Measurements from ENCODE around the gene EIF4E2. TPM values are rescaled to one million over a fixed set of nuclear protein-coding genes. Genes with fewer than 3 reads are reported as not detected.

EIF4E2 gene
- total and polyA plus RNA-seq, 9 donors = 18.6 to 111 (median 42.8) TPM

DNA sequence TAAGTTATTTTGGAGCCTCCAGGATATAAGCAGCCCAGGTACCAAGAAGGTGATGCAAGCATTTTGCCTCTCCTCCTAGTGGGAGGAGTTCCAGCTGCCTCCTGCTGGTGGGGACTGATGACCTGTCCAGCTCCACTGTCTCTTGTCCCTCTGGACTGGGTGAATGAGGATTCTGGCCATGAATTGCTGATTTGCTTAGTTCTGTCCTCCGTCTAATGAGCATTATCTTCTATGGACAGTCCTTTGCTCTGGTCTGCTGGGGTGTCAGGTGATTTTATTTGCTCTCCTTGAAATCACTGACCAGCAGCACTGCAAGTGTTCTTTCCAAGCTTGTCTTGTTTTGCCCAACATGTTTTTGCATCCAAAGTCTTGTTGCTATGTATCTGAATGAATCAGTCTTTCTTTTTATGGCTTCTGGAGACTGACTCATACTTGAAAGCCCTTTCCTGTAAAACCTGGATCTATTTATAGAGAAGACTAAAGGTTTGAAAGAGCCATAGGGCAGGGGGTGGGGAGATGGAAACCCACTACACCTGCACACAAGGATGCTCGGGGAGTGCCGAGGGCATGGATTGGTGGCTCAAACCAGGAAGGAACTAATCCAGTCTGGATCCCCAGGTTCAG is 42.4 kb downstream of the EIF4E2 start:
- H3K27me3 ChIP-seq = no peaks in the 10 kb centered on the region
- H3K9me3 ChIP-seq = no peaks in the 10 kb centered on the region
- WGBS, 3 donors = 84 to 92% (median 92%) methylated on average over 3 of the region's 3 CpGs
- DNase-seq = no peak
- no peak overlapping the region for H3K4me3 ChIP-seq
- H3K27ac ChIP-seq = no peak overlapping the region
- intact Hi-C loops (cut with DNase I) = no loop called here
- TF ChIP-seq, protein P1, sequence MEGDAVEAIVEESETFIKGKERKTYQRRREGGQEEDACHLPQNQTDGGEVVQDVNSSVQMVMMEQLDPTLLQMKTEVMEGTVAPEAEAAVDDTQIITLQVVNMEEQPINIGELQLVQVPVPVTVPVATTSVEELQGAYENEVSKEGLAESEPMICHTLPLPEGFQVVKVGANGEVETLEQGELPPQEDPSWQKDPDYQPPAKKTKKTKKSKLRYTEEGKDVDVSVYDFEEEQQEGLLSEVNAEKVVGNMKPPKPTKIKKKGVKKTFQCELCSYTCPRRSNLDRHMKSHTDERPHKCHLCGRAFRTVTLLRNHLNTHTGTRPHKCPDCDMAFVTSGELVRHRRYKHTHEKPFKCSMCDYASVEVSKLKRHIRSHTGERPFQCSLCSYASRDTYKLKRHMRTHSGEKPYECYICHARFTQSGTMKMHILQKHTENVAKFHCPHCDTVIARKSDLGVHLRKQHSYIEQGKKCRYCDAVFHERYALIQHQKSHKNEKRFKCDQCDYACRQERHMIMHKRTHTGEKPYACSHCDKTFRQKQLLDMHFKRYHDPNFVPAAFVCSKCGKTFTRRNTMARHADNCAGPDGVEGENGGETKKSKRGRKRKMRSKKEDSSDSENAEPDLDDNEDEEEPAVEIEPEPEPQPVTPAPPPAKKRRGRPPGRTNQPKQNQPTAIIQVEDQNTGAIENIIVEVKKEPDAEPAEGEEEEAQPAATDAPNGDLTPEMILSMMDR (IDR thresholded peaks at IDR 0.05) = no peak
- TF ChIP-seq POLR2A (IDR thresholded peaks at IDR 0.05) (no peak), EP300 (IDR thresholded peaks at IDR 0.05) (no peak)
- H3K36me3 ChIP-seq = no peaks in the 10 kb centered on the region
- no peaks in the 10 kb centered on the region for H3K4me1 ChIP-seq (ENCODE audit: insufficient read depth)

DNA sequence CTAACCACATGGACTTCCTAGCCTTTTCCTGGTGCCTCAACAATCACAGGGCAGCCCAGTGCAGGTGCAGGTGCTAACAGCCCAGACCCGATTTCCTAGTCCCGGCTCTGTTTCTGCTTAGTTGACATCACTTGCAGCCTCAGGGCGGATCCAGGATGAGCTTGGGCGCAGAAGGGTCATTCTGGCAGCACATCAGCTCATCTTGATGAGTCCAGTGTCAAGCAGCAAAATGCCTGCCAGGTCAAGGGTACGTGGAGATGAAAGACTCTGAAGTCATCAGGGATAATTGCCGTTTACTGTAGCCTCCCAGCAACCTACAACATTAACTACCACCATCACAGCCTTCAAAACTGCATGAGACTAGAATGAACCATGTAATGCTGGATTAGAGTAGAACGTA is 43.5 kb downstream of the EIF4E2 start:
- TF ChIP-seq POLR2A (IDR thresholded peaks at IDR 0.05) (no peak), EP300 (IDR thresholded peaks at IDR 0.05) (no peak)
- TF ChIP-seq, protein P1 (IDR thresholded peaks at IDR 0.05) = no peak
- WGBS, 3 donors = 84 to 92% (median 90%) methylated on average over 7 of the region's 7 CpGs
- intact Hi-C loops (cut with DNase I) = no loop called here
- Histone ChIP-seq H3K9me3 (no peaks in the 10 kb centered on the region), H3K36me3 (no peaks in the 10 kb centered on the region), H3K4me1 (ENCODE audit: insufficient read depth) (no peaks in the 10 kb centered on the region), H3K27me3 (no peaks in the 10 kb centered on the region), H3K27ac (no peak overlapping the region), H3K4me3 (no peak overlapping the region)
- no peak for DNase-seq

DNA sequence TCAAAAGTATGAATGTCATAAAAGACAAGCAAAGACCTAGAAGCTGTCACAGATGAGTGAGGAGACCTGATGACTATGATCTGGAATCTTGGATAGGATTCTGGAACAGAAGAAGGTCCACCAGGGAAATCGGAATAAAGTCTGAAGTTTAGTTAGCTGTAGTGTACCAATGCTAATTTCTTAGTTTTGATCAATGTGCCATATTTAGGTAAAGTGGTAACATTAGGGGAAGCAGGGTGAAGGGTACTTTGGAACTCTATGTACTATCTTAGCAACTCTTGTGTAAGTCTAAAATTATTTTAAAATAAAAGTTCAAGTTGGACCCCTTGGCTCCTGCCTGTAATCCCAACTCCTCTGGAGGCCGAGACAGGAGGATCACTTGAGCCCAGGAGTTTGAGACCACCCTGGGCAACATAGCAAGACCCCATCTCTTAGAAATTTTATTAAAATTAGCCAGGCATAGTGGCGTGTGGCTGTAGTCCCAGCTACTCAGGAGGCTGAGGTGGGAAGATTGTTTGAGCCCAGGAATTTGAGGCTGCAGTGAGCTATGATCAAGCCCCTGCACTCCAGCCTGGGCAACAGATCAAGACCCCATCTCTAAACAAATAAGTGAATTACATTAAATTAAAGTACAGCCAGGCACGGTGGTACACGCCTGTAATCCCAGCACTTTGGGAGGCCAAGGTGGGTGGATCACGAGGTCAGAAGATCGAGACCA is 47.0 kb downstream of the EIF4E2 start:
- Histone ChIP-seq H3K4me3 (no peak overlapping the region), H3K36me3 (no peaks in the 10 kb centered on the region), H3K9me3 (no peaks in the 10 kb centered on the region), H3K27ac (no peak overlapping the region), H3K27me3 (no peaks in the 10 kb centered on the region), H3K4me1 (ENCODE audit: insufficient read depth) (no peaks in the 10 kb centered on the region)
- TF ChIP-seq, protein P1 (IDR thresholded peaks at IDR 0.05) = no peak
- no peak for TF ChIP-seq EP300 (IDR thresholded peaks at IDR 0.05)
- no peak for TF ChIP-seq POLR2A (IDR thresholded peaks at IDR 0.05)
- WGBS, 3 donors = 81 to 96% (median 91%) methylated on average over 7 of the region's 7 CpGs
- DNase-seq = no peak
- intact Hi-C loops (cut with DNase I) = no loop called here

DNA sequence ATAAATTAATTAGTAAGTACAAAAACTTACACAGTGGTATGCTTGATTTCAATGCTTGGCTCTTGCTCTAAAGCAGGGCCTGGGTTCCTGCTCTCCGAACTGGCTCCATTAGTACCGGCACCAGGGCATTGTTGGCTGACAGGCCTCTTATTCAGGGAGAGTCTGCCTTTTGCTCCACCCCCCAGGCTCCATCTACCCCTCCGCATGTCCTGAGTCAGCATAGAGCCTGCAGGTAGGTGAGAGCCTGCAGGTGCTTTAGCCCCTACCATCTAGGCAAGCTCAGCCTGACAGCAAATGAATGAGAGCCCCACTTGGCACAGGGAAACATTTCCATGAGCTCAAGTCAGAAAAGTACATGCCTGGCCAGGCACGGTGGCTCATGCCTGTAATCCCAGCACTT is 47.8 kb downstream of the EIF4E2 start:
- DNase-seq = no peak
- intact Hi-C loops (cut with DNase I) = no loop called here
- no peaks in the 10 kb centered on the region for H3K27me3 ChIP-seq
- no peaks in the 10 kb centered on the region for H3K4me1 ChIP-seq (ENCODE audit: insufficient read depth)
- no peak overlapping the region for H3K4me3 ChIP-seq
- no peak overlapping the region for H3K27ac ChIP-seq
- WGBS, 3 donors = 87 to 94% (median 90%) methylated on average over 4 of the region's 4 CpGs
- no peak for TF ChIP-seq EP300 (IDR thresholded peaks at IDR 0.05)
- TF ChIP-seq, protein P1 (IDR thresholded peaks at IDR 0.05) = no peak
- TF ChIP-seq POLR2A (IDR thresholded peaks at IDR 0.05) = no peak
- H3K36me3 ChIP-seq = no peaks in the 10 kb centered on the region
- H3K9me3 ChIP-seq = no peaks in the 10 kb centered on the region

Data from ovary (tissue), 9 donors.